GM20000 (cell line): ENCODE data around the gene PAK1.
"Not testable (repeated sequence)": the region's sequence is repeated elsewhere in the genome, so short reads cannot be mapped to it uniquely, and the experiment has no call there.

Experiments used
- DNase-seq: peaks from one replicate; pipeline ENCODE4 v3.0.0; 2012; ENCODE audit warnings: low spot score
- CTCF ChIP-seq: IDR thresholded peaks from 2 replicates; pipeline ENCODE4 v1.5.1; 2012; ENCODE audit warnings: mild to moderate bottlenecking, control low read depth; ENCODE audit errors: extremely low read depth, missing control alignments

PAK1 gene

GRCh38 chr11:77384571-77384970 lies 89.3 kb downstream of the PAK1 start:
- no peak for DNase-seq
- TF ChIP-seq CTCF = no peak

- not testable (repeated sequence) for DNase-seq
Observed at GRCh38 chr11:77383349-77383748, 90.5 kb downstream of the PAK1 start.

- no peak for TF ChIP-seq CTCF
- DNase-seq = no peak
Observed at GRCh38 chr11:77381729-77382665, 91.9 kb downstream of the PAK1 start.

- no peak for TF ChIP-seq CTCF
- no peak for DNase-seq
Observed at GRCh38 chr11:77379934-77380333, 94.0 kb downstream of the PAK1 start.

- no peak for DNase-seq
Observed at GRCh38 chr11:77379253-77379652, 94.6 kb downstream of the PAK1 start.

GRCh38 chr11:77377734-77378133 lies 96.2 kb downstream of the PAK1 start:
- DNase-seq = no peak
- TF ChIP-seq CTCF = no peak

More at GRCh38 chr11:77379253-77379652, 94.6 kb downstream of the PAK1 start:
- TF ChIP-seq CTCF = no peak

- no peak for TF ChIP-seq CTCF
- no peak for DNase-seq
Observed at GRCh38 chr11:77375107-77375506, 98.8 kb downstream of the PAK1 start.

GRCh38 chr11:77374611-77375031 lies 99.3 kb downstream of the PAK1 start:
- TF ChIP-seq CTCF = no peak
- no peak for DNase-seq
